NOMO-1 treated with DMSO at 0.1 percent for 48 hours (cell line): ENCODE measurements around the gene THBS2.
"Not testable (repeated sequence)": the region's sequence is repeated elsewhere in the genome, so short reads cannot be mapped to it uniquely, and the experiment has no call there.

Source experiments
- DNase-seq: peaks from one replicate; lab custom pipeline; 2025; ENCODE audit not compliant: unreplicated experiment; lab: John Stamatoyannopoulos, UW

THBS2 gene

GRCh38 chr6:169253337-169254238 is at the start of gene THBS2:
TSS of gene THBS2 (minus strand) at chr6:169253846. CDS start at chr6:169250784, 3,062 bp downstream.
- no peak for DNase-seq

GRCh38 chr6:169302716-169303115 is 49.1 kb upstream of the THBS2 start:
- no peak for DNase-seq

GRCh38 chr6:169302255-169302654 is 48.6 kb upstream of the THBS2 start:
- DNase-seq = no peak

- no peak for DNase-seq
These were observed 47.3 kb upstream of the THBS2 start for GRCh38 chr6:169300916-169301315.

- not testable (repeated sequence) for DNase-seq
These were observed 45.0 kb upstream of the THBS2 start for GRCh38 chr6:169298626-169299025.

- DNase-seq = no peak
These were observed 43.0 kb upstream of the THBS2 start for GRCh38 chr6:169296622-169297021.

- DNase-seq = no peak
These were observed 42.5 kb upstream of the THBS2 start for GRCh38 chr6:169296170-169296569.

- DNase-seq = no peak
These were observed 39.5 kb upstream of the THBS2 start for GRCh38 chr6:169293196-169293595.

- peak; percentile 94 for DNase-seq
These were observed 38.9 kb upstream of the THBS2 start for GRCh38 chr6:169292338-169293124.

GRCh38 chr6:169291646-169292337 is 38.1 kb upstream of the THBS2 start:
- no peak for DNase-seq

- DNase-seq = no peak
These were observed 37.5 kb upstream of the THBS2 start for GRCh38 chr6:169291148-169291547.

- DNase-seq = peak; percentile 58
These were observed 36.1 kb upstream of the THBS2 start for GRCh38 chr6:169289619-169290339.

GRCh38 chr6:169289257-169289618 is 35.6 kb upstream of the THBS2 start:
- DNase-seq = no peak

GRCh38 chr6:169288591-169288990 is 34.9 kb upstream of the THBS2 start:
- no peak for DNase-seq

GRCh38 chr6:169287675-169288074 is 34.0 kb upstream of the THBS2 start:
- no peak for DNase-seq

GRCh38 chr6:169286961-169287360 is 33.3 kb upstream of the THBS2 start:
- no peak for DNase-seq

GRCh38 chr6:169285165-169285564 is 31.5 kb upstream of the THBS2 start:
- no peak for DNase-seq

- DNase-seq = no peak
These were observed 30.3 kb upstream of the THBS2 start for GRCh38 chr6:169283924-169284323.

GRCh38 chr6:169282043-169282442 is 28.4 kb upstream of the THBS2 start:
- no peak for DNase-seq

GRCh38 chr6:169277619-169278018 is 24.0 kb upstream of the THBS2 start:
- DNase-seq = no peak

GRCh38 chr6:169274781-169275180 is 21.1 kb upstream of the THBS2 start:
- DNase-seq = no peak
